K562 (cell line): ENCODE measurements around the gene KBTBD3. TPM values are rescaled to one million over a fixed set of nuclear protein-coding genes. Genes with fewer than 3 reads are reported as not detected.

Source experiments
- GTF2A2 ChIP-seq: IDR thresholded peaks from 2 replicates; pipeline ENCODE4 v1.6.1; 2016; ENCODE audit warnings: mild to moderate bottlenecking, missing genetic modification characterization, missing compliant biosample characterization
- RBM34 ChIP-seq: fragments of 200-400 bp; formaldehyde crosslinking; IDR thresholded peaks from 2 replicates; pipeline ENCODE4 v1.6.1; 2018; ENCODE audit warnings: low read length, borderline replicate concordance; ENCODE audit not compliant: insufficient read depth
- ZBTB40 ChIP-seq, 2 experiments: fragments of 450-650 bp in 1 of 2; sonication (generic) in 1 of 2; formaldehyde crosslinking in 1 of 2; IDR thresholded peaks; 2 replicates each; pipeline versions ENCODE4 v1.7.1 to v1.9.0; 2016 to 2022; ENCODE audit warnings: inconsistent platforms in 1 of 2, mild to moderate bottlenecking in 1 of 2, missing genetic modification reagents in 1 of 2
- ZBTB8A ChIP-seq: fragments of 450-650 bp; IDR thresholded peaks from 2 replicates; pipeline ENCODE4 v1.6.1; 2018; ENCODE audit warnings: mild to moderate bottlenecking, moderate library complexity; ENCODE audit not compliant: partially characterized antibody
- ZNF143 ChIP-seq: sonication (generic); formaldehyde crosslinking; IDR thresholded peaks from 2 replicates; pipeline ENCODE4 v1.9.0; 2022; ENCODE audit warnings: mild to moderate bottlenecking, missing genetic modification reagents
- polyA plus RNA-seq, 8 experiments: library from polyadenylated mRNA; depleted of rRNA in 4 of 8; stranded (reverse) in 5 of 8; unstranded in 3 of 8; fragments of >200 nt; fragmentation: Nextera tagmentation in 2 of 8; fragmentation: Illumina TruSeq in 1 of 8; extraction: Ambion mirVana in 2 of 8; extraction: Trizol in 1 of 8; gene quantifications; 2 replicates each; pipeline versions ENCODE4 v1.2.1 to v1.2.3, GENCODE V29; 2011 to 2014; ENCODE audit warnings: inconsistent platforms in 1 of 8, missing spikeins in 1 of 8
- total RNA-seq, 7 experiments: library from RNA; depleted of rRNA in 6 of 7; stranded (reverse); fragments of >200 nt in 6 of 7; fragmentation: Illumina TruSeq in 2 of 7; extraction: Trizol in 2 of 7; gene quantifications; 2 replicates each; pipeline versions ENCODE4 v1.2.1 to v1.2.3, GENCODE V29; 2011 to 2021; ENCODE audit warnings: low replicate concordance in 1 of 7

KBTBD3 gene
- total and polyA plus RNA-seq, 9 of the 15 experiments (the other 6 are each of a cell fraction or from before 2014, with no cell fraction given), result 4.2 to 31.2 (median 6.4) TPM

GRCh38 chr11:106043540-106043939 lies 33.6 kb downstream of the KBTBD3 start (continued):
- TF ChIP-seq ZNF143, result no peak
- no peak for TF ChIP-seq GTF2A2 (tag)
- no peak for TF ChIP-seq ZBTB40 (IDR thresholded peaks at IDR 0.05)
- TF ChIP-seq ZBTB40 (CRISPR knock-in tag; IDR thresholded peaks at IDR 0.05), result no peak
- TF ChIP-seq RBM34, result no peak
- no peak for TF ChIP-seq ZBTB8A
